Natural killer cell (primary cell): ENCODE results near the gene ETV3. TPM values are rescaled to one million over a fixed set of nuclear protein-coding genes. Genes with fewer than 3 reads are reported as not detected.
"Not testable (repeated sequence)": the region's sequence is repeated elsewhere in the genome, so short reads cannot be mapped to it uniquely, and the experiment has no call there.

Experiments used
- ATAC-seq, 3 donors: fragments of 150-1000 bp in 2 of 3; fragments of 200-7000 bp in 1 of 3; cut with Tn5 transposase; 1 replicate in 1 of 3; 2 replicates in 2 of 3; pipeline ENCODE4 v1.10.0; 2021; ENCODE audit warnings: mild to moderate bottlenecking in 2 of 3, moderate library complexity in 2 of 3
- DNase-seq, 2 donors: peaks; one replicate each; pipeline versions ENCODE4 v3.0.0 to v3.0.0-alpha.2; 2013 to 2021; ENCODE audit warnings: mixed read lengths in 1 of 2
- H3K27ac ChIP-seq: one replicate; pipeline ENCODE4 v1.5.1; 2013; ENCODE audit warnings: mild to moderate bottlenecking, low read length
- H3K27me3 ChIP-seq: one replicate; pipeline ENCODE4 v1.6.1; 2013; ENCODE audit warnings: low read length; ENCODE audit not compliant: control insufficient read depth, insufficient read depth
- H3K36me3 ChIP-seq: one replicate; pipeline ENCODE4 v1.6.1; 2013; ENCODE audit warnings: low read length; ENCODE audit not compliant: control insufficient read depth, insufficient read depth
- H3K4me1 ChIP-seq: one replicate; pipeline ENCODE4 v1.6.1; 2013; ENCODE audit warnings: low read length; ENCODE audit not compliant: control insufficient read depth, insufficient read depth
- H3K4me3 ChIP-seq: one replicate; pipeline ENCODE4 v1.5.1; 2013; ENCODE audit warnings: low read length
- H3K9me3 ChIP-seq: one replicate; pipeline ENCODE4 v1.6.1; 2013; ENCODE audit warnings: low read length; ENCODE audit not compliant: control insufficient read depth, insufficient read depth
- H3K27ac Mint-ChIP-seq, 2 donors: one replicate each; pipeline ENCODE4 v1.8.0; 2022; ENCODE audit warnings: mild to moderate bottlenecking in 2 of 2, mixed read lengths in 2 of 2, moderate library complexity in 1 of 2
- H3K27me3 Mint-ChIP-seq, 2 donors: one replicate each; pipeline ENCODE4 v1.8.0; 2022; ENCODE audit warnings: low read depth in 2 of 2, mixed read lengths in 2 of 2
- H3K36me3 Mint-ChIP-seq: one replicate; pipeline ENCODE4 v1.8.0; 2022; ENCODE audit warnings: mixed read lengths
- H3K4me1 Mint-ChIP-seq, 2 donors: one replicate each; pipeline ENCODE4 v1.8.0; 2022; ENCODE audit warnings: mixed read lengths in 2 of 2
- H3K4me3 Mint-ChIP-seq: one replicate; pipeline ENCODE4 v1.8.0; 2022; ENCODE audit warnings: mild to moderate bottlenecking, moderate library complexity, mixed read lengths
- H3K9me3 Mint-ChIP-seq, 2 donors: one replicate each; pipeline ENCODE4 v1.8.0; 2022; ENCODE audit warnings: mixed read lengths in 2 of 2
- CTCF ChIP-seq: fragments of 200-600 bp; IDR thresholded peaks from one replicate; pipeline ENCODE4 v1.8.0; 2022; ENCODE audit warnings: antibody characterized with exemption
- WGBS: methylation state at CpG from one replicate; pipeline ENCODE4 v1.1.7; 2013; ENCODE audit warnings: missing lambda C conversion rate; ENCODE audit not compliant: insufficient coverage; 5-methylcytosine and 5-hydroxymethylcytosine counted together
- intact Hi-C: fragments of 100-400 bp; cut with micrococcal nuclease; formaldehyde crosslinking; loops from one replicate; pipeline ENCODE4 v1.14.2; 2022
- total RNA-seq, 4 donors: library from RNA; stranded (reverse); fragments of 120-200 nt in 1 of 4; gene quantifications; one replicate each; pipeline versions ENCODE4 v1.2.3 to v1.2.4, GENCODE V29; 2013 to 2022

The ETV3 gene
- total RNA-seq, 3 donors from 2014 or later (not counting 1 experiment from before 2014, with no cell fraction given) = 58.3 to 101 (median 76.6) TPM

DNA sequence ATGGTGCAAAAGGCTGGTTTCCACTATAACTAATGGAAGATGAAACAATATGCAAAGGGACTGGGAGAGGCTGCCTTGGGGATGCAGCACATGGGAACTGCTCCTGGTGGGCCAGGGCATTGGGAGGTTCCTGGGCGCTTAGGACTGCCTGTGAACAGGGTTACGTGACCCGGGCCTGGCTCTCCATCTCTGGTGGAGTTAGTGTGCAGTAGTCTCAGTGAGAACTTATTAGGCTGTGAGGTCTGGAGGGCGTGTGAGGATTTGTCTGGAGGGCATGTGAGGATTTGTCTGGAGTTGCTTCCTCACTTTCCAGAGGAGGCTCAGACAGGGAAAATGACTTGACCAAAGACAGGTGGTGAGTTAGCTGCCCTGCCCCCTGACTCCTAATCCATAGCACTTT lies 37.0 kb downstream of the ETV3 start:
- no peak for TF ChIP-seq CTCF
- no peak overlapping the region for H3K27ac ChIP-seq
- 80% methylated on average over 4 of the region's 4 CpGs for WGBS
- ATAC-seq (no peak), DNase-seq (no peak)
- H3K9me3 ChIP-seq = no peaks in the 10 kb centered on the region
- no peak overlapping the region for H3K27ac Mint-ChIP-seq
- H3K27me3 Mint-ChIP-seq = peaks cover 7 to 18% of the 10 kb centered on the region in 2 donors
- no peaks in the 10 kb centered on the region for H3K4me1 Mint-ChIP-seq
- no peaks in the 10 kb centered on the region for H3K9me3 Mint-ChIP-seq
- H3K4me3 Mint-ChIP-seq = no peak overlapping the region
- intact Hi-C loops = no loop called here
- no peak overlapping the region for H3K4me3 ChIP-seq
- no peaks in the 10 kb centered on the region for H3K36me3 ChIP-seq
- no peaks in the 10 kb centered on the region for H3K27me3 ChIP-seq
- H3K36me3 Mint-ChIP-seq = no peaks in the 10 kb centered on the region
- peaks cover 5% of the 10 kb centered on the region for H3K4me1 ChIP-seq

GRCh38 chr1:157099633-157100009 lies 38.6 kb downstream of the ETV3 start, which contains the start of gene ETV3L:
Gene ETV3L (minus strand): TSS chr1:157099808. CDS start chr1:157099523, 285 bp downstream.
- Mint-ChIP-seq H3K27me3 (peaks cover 7 to 13% of the 10 kb centered on the region in 2 donors), H3K9me3 (no peaks in the 10 kb centered on the region), H3K4me1 (no peaks in the 10 kb centered on the region), H3K4me3 (no peak within 1 kb of the TSS), H3K27ac (no peak within 1 kb of the TSS), H3K36me3 (no peaks in the 10 kb centered on the region)
- no peak for ATAC-seq
- Histone ChIP-seq H3K4me3 (no peak within 1 kb of the TSS), H3K9me3 (no peaks in the 10 kb centered on the region), H3K27me3 (no peaks in the 10 kb centered on the region), H3K36me3 (no peaks in the 10 kb centered on the region), H3K27ac (no peak within 1 kb of the TSS), H3K4me1 (peaks cover 3% of the 10 kb centered on the region)
- no peak for TF ChIP-seq CTCF
- no peak for DNase-seq
- WGBS = 60% methylated on average over 1 of the region's 3 CpGs
- intact Hi-C loops = no loop called here

DNA sequence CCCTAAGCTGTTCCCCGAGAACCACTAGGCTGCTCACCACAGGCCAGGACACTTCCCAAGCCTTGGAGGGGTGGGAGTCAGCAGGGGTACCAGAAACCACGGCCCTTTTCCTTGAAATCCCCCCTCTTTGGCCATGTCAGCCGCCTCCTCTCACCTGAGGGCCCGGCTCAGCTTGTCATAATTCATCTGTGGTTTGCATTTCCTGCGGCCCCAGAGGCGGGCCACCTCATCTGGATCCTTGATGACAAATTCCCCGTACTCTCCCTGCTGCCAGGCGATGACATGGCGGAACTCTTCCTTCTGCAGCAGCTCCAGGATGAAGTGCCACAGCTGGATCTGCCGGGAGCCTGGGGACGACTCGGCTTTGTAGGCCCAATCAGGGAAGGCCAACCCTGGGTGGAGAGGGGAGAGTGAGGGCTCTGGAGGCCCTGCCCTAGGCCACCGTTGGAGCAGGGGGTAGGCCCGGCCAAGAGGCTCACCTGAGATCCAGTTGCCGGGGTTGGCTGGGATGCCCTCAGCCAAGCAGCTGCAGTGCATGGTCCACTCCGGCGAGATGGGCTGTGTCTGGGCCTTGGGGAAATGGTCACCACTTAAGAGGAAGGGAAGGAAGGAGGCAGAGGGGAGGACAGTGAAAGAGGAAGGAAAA lies 39.1 kb downstream of the ETV3 start:
- peaks cover 7 to 13% of the 10 kb centered on the region in 2 donors for H3K27me3 Mint-ChIP-seq
- H3K4me3 ChIP-seq, H3K27ac ChIP-seq, H3K36me3 ChIP-seq, H3K36me3 Mint-ChIP-seq, DNase-seq, H3K27ac Mint-ChIP-seq, H3K4me3 Mint-ChIP-seq, H3K4me1 Mint-ChIP-seq, H3K9me3 Mint-ChIP-seq, intact Hi-C loops, H3K4me1 ChIP-seq, H3K9me3 ChIP-seq, H3K27me3 ChIP-seq, ATAC-seq: not testable (repeated sequence)
- 75% methylated on average over 13 of the region's 17 CpGs for WGBS

- Mint-ChIP-seq H3K27ac (no peak overlapping the region), H3K4me3 (no peak overlapping the region), H3K9me3 (no peaks in the 10 kb centered on the region), H3K36me3 (no peaks in the 10 kb centered on the region), H3K4me1 (no peaks in the 10 kb centered on the region), H3K27me3 (peaks cover 7 to 12% of the 10 kb centered on the region in 2 donors)
- H3K4me3 ChIP-seq = no peak overlapping the region
- no peak for TF ChIP-seq CTCF
- no peak overlapping the region for H3K27ac ChIP-seq
- ATAC-seq = no peak
- DNase-seq = no peak
- no peaks in the 10 kb centered on the region for H3K36me3 ChIP-seq
- no peaks in the 10 kb centered on the region for H3K27me3 ChIP-seq
- WGBS = 87% methylated on average over 9 of the region's 9 CpGs
- peaks cover 3% of the 10 kb centered on the region for H3K4me1 ChIP-seq
- intact Hi-C loops = no loop called here
- H3K9me3 ChIP-seq = no peaks in the 10 kb centered on the region
Measured at GRCh38 chr1:157098519-157098918, 39.7 kb downstream of the ETV3 start.
